Esophagus (tissue), 2 donors: Measurements from ENCODE around the gene CENATAC. TPM values are rescaled to one million over a fixed set of nuclear protein-coding genes. Genes with fewer than 3 reads are reported as not detected.

Experiments
- H3K27ac ChIP-seq, 2 donors: one replicate each; pipeline ENCODE4 v1.5.1; 2013; ENCODE audit warnings: low read depth in 2 of 2, mild to moderate bottlenecking in 2 of 2, inconsistent platforms in 1 of 2, low read length in 1 of 2, moderate library complexity in 1 of 2
- H3K27me3 ChIP-seq, 2 donors: one replicate each; pipeline ENCODE4 v1.6.1; 2013; ENCODE audit warnings: low read length in 2 of 2, control low read depth in 1 of 2, mild to moderate bottlenecking in 1 of 2; ENCODE audit not compliant: insufficient read depth in 2 of 2, control insufficient read depth in 1 of 2
- H3K36me3 ChIP-seq, 2 donors: one replicate each; pipeline ENCODE4 v1.6.1; 2013; ENCODE audit warnings: low read length in 1 of 2; ENCODE audit not compliant: control insufficient read depth in 2 of 2, insufficient read depth in 2 of 2
- H3K4me1 ChIP-seq, 2 donors: one replicate each; pipeline ENCODE4 v1.6.1; 2013; ENCODE audit warnings: low read length in 1 of 2; ENCODE audit not compliant: control insufficient read depth in 2 of 2, insufficient read depth in 2 of 2
- H3K4me3 ChIP-seq, 2 donors: one replicate each; pipeline ENCODE4 v1.5.1; 2013; ENCODE audit warnings: low read length in 2 of 2, mild to moderate bottlenecking in 2 of 2, low read depth in 1 of 2, moderate library complexity in 1 of 2
- H3K9me3 ChIP-seq, 2 donors: one replicate each; pipeline ENCODE4 v1.6.1; 2013; ENCODE audit warnings: mild to moderate bottlenecking in 2 of 2, low read depth in 1 of 2, low read length in 1 of 2, moderate library complexity in 1 of 2; ENCODE audit not compliant: control insufficient read depth in 2 of 2, insufficient read depth in 1 of 2
- WGBS, 2 donors: extraction: QIAGEN DNeasy Blood & Tissue Kit; methylation state at CpG; one replicate each; pipeline ENCODE4 v1.1.7; 2013; 5-methylcytosine and 5-hydroxymethylcytosine counted together
- polyA plus RNA-seq, 2 donors: library from polyadenylated mRNA; stranded (reverse); fragments of 200-250 nt; gene quantifications; one replicate each; pipeline ENCODE4 v1.2.3, GENCODE V29; 2013
- donor health status: healthy with polysubstance abuse.
- donor health status: Bipolar disorder and iron deficiency.

CENATAC gene
- polyA plus RNA-seq, 2 donors = 18.2 to 52.1 TPM

GRCh38 chr11:119024430-119025098 lies 26.6 kb downstream of the CENATAC start:
- Histone ChIP-seq H3K4me1 (peaks cover 4 to 10% of the 10 kb centered on the region in 2 donors), H3K4me3 (no peak overlapping the region), H3K27me3 (no peaks in the 10 kb centered on the region), H3K27ac (no peak overlapping the region), H3K36me3 (peaks cover 5 to 18% of the 10 kb centered on the region in 2 donors), H3K9me3 (no peaks in the 10 kb centered on the region)
- WGBS, 2 donors = 72 to 80% methylated on average over 15 of the region's 15 CpGs

- no peaks in the 10 kb centered on the region for H3K9me3 ChIP-seq
- H3K36me3 ChIP-seq = peaks cover 5 to 18% of the 10 kb centered on the region in 2 donors
- peak overlapping the region in 1 of 2 donors; percentile 9 for H3K27ac ChIP-seq
- no peak overlapping the region for H3K4me3 ChIP-seq
- H3K27me3 ChIP-seq = no peaks in the 10 kb centered on the region
- WGBS, 2 donors = 70% methylated on average over 5 of the region's 5 CpGs
- H3K4me1 ChIP-seq = peaks cover 4 to 14% of the 10 kb centered on the region in 2 donors
These were observed 27.1 kb downstream of the CENATAC start for GRCh38 chr11:119025099-119025473.

- 85 to 94% methylated on average over 5 of the region's 5 CpGs for WGBS, 2 donors
- Histone ChIP-seq H3K36me3 (peaks cover 5 to 18% of the 10 kb centered on the region in 2 donors), H3K4me1 (peaks cover 4 to 14% of the 10 kb centered on the region in 2 donors)
These were observed 27.6 kb downstream of the CENATAC start for GRCh38 chr11:119025541-119025940.

GRCh38 chr11:119025978-119026766 lies 28.2 kb downstream of the CENATAC start:
- peaks cover 5 to 18% of the 10 kb centered on the region in 2 donors for H3K36me3 ChIP-seq
- no peak overlapping the region for H3K27ac ChIP-seq
- no peaks in the 10 kb centered on the region for H3K27me3 ChIP-seq
- peaks cover 4 to 14% of the 10 kb centered on the region in 2 donors for H3K4me1 ChIP-seq
- no peaks in the 10 kb centered on the region for H3K9me3 ChIP-seq
- no peak overlapping the region for H3K4me3 ChIP-seq
- 85 to 89% methylated on average over 16 of the region's 16 CpGs for WGBS, 2 donors

More at GRCh38 chr11:119025541-119025940, 27.6 kb downstream of the CENATAC start:
- H3K27me3 ChIP-seq = no peaks in the 10 kb centered on the region
- H3K27ac ChIP-seq = peak overlapping the region in 1 of 2 donors; percentile 9
- no peak overlapping the region for H3K4me3 ChIP-seq
- no peaks in the 10 kb centered on the region for H3K9me3 ChIP-seq

GRCh38 chr11:119026970-119027369 lies 29.0 kb downstream of the CENATAC start:
- H3K27ac ChIP-seq = no peak overlapping the region
- H3K36me3 ChIP-seq = peaks cover 5 to 18% of the 10 kb centered on the region in 2 donors
- H3K4me3 ChIP-seq = no peak overlapping the region
- no peaks in the 10 kb centered on the region for H3K9me3 ChIP-seq
- 95 to 96% methylated on average over 2 of the region's 2 CpGs for WGBS, 2 donors
- H3K27me3 ChIP-seq = no peaks in the 10 kb centered on the region
- peaks cover 4 to 14% of the 10 kb centered on the region in 2 donors for H3K4me1 ChIP-seq

GRCh38 chr11:119027561-119028345 lies 29.8 kb downstream of the CENATAC start:
- Histone ChIP-seq H3K27me3 (no peaks in the 10 kb centered on the region), H3K9me3 (no peaks in the 10 kb centered on the region), H3K4me1 (peaks cover 4 to 14% of the 10 kb centered on the region in 2 donors), H3K36me3 (peaks cover 5 to 18% of the 10 kb centered on the region in 2 donors), H3K4me3 (no peak overlapping the region), H3K27ac (no peak overlapping the region)
- WGBS, 2 donors = 92 to 94% methylated on average over 9 of the region's 9 CpGs

GRCh38 chr11:119028346-119029068 lies 30.6 kb downstream of the CENATAC start:
- H3K4me3 ChIP-seq = no peak overlapping the region
- peaks cover 5 to 14% of the 10 kb centered on the region in 2 donors for H3K36me3 ChIP-seq
- H3K27ac ChIP-seq = no peak overlapping the region
- H3K4me1 ChIP-seq = peaks cover 4 to 14% of the 10 kb centered on the region in 2 donors
- 63 to 79% methylated on average over 9 of the region's 9 CpGs for WGBS, 2 donors
- no peaks in the 10 kb centered on the region for H3K9me3 ChIP-seq
- no peaks in the 10 kb centered on the region for H3K27me3 ChIP-seq

- Histone ChIP-seq H3K36me3 (peaks cover 5 to 14% of the 10 kb centered on the region in 2 donors), H3K27me3 (no peaks in the 10 kb centered on the region), H3K4me3 (no peak overlapping the region), H3K4me1 (peaks cover 4 to 14% of the 10 kb centered on the region in 2 donors), H3K9me3 (no peaks in the 10 kb centered on the region), H3K27ac (no peak overlapping the region)
- WGBS, 2 donors = 67 to 90% methylated on average over 1 of the region's 1 CpG
These were observed 31.1 kb downstream of the CENATAC start for GRCh38 chr11:119029069-119029339.
